HG03045 (cell line): ENCODE data around the gene CELF4.

ENCODE experiments used
- ATAC-seq: cut with Tn5 transposase; IDR thresholded peaks from one replicate; pipeline ENCODE4 v1.9.1; 2021; ENCODE audit warnings: mild to moderate bottlenecking, moderate library complexity; ENCODE audit not compliant: unreplicated experiment

CELF4 gene

DNA sequence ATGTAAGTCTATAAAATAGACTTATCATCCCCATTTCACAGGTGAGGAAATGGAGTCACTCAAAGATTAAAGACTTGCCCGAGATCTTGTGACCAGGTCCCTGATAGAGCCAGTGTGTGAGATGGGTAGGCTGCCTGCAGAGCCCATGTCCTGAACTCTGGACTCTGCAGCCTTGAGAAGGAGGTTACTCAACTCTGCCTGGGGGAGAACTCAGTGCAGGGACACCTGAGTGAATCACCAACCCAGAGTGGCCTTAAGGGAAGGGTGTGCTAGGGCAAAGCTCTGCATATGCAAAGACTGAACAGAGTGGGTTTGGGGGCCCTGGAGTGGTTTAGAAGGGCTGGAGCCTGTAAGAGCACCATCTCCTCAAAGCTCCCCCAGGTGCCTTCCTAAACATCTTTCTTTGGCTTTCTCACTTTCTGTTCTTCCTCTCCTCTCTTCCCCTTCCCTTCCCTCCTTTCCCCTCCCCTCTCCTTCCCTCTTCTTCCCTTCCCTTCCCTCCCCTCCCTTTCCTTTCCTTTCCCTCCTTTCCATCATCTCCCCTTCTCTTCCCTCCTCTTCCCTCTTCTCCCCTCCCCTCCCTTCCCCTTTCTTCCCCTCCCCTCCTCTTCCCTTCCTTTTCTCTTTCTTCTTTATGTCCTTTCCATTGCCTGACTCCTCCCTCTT lies 67.6 kb downstream of the CELF4 start:
- ATAC-seq: no peak

DNA sequence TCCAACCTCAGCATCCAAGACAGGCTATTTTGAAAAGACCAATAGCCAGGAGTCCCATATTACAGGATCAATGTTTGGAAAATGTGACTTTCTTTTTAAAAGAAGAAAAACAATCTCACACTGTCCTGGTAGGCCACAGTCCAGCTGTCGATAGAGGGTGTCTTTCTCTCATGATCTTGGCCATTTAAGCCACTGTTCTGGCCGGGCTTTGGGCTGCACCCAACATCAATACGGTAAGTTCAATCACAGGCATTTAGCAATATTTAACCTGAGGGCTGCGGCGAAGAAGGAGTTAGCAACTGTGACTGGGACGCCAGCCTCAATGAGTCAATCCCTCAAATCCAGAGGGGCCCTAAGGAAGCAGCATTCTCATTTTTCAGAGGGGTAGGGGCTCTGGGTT lies 69.0 kb downstream of the CELF4 start:
- no peak for ATAC-seq

DNA sequence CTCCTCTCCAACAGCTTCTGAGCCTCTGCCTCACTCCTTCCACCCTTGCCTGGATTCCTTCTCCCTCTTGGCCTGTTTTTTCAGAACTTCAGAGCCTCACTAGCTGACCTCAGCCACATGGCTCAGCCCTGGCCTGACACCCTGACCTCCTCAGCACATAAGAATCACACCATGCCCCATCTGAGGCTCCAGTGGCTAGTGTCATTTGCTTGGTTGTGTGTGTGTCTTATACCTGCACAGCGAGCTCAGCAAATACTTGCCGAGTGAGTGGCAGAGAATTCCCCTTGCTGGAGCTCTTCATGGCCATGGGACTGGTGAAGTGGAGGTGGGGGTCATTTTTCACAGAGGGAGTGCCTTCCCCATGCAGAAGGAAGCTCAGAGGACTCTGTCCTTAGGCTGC lies 70.2 kb downstream of the CELF4 start:
- no peak for ATAC-seq

- ATAC-seq: no peak
These were observed 71.2 kb downstream of the CELF4 start for GRCh38 chr18:37494406-37494805.

DNA sequence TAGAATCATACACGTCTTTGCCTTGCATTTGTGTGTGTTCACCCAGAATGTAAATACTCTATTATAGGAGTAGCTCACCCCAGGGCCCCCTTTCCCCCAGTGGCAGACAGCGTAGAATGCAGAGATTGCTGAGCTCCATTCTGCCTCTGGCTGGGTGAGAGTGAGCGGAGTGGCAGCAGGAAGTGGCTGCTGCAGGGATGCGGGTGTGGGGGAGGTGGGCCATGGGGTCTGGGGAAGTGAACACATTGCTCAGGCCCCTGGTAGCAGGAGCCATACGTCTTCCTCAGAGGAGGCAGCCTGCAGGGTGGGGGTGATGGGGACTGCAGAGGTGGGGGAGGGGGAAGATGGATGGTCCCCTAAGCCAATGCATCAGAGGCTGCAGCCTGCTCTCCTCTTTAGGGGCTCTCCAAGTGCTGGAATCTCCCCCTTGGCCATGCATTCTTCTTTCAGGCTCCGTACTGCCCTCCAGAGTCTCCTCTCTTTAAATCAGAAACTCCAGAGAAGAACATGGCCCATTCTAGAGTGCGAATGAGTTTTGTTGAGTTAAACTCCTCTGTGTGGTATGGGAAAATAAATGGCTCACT lies 72.2 kb downstream of the CELF4 start:
- no peak for ATAC-seq

DNA sequence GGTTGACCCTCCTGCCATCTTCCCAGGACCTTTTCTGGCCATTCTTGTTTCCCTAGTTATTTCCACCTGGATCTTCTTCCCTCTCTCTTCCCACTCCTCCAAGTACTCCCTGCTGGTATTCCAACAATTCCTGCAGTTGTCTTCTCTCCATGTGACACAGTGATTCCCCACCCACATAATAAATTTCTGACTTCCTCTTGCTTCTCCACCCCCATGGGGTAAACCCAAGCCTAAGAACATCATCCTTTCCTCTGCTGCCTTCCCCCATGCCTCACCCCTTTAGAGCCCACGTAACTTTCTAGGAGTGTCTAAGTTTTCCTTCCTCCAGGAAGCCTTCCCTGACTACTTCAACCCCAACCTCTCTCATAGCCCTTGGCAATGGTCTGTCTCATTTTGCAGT lies 72.6 kb downstream of the CELF4 start:
- ATAC-seq: no peak

- ATAC-seq: no peak
These were observed 74.1 kb downstream of the CELF4 start for GRCh38 chr18:37491526-37491925.

GRCh38 chr18:37489998-37490397 lies 75.6 kb downstream of the CELF4 start:
- ATAC-seq: no peak

- no peak for ATAC-seq
These were observed 76.6 kb downstream of the CELF4 start for GRCh38 chr18:37489011-37489410.

DNA sequence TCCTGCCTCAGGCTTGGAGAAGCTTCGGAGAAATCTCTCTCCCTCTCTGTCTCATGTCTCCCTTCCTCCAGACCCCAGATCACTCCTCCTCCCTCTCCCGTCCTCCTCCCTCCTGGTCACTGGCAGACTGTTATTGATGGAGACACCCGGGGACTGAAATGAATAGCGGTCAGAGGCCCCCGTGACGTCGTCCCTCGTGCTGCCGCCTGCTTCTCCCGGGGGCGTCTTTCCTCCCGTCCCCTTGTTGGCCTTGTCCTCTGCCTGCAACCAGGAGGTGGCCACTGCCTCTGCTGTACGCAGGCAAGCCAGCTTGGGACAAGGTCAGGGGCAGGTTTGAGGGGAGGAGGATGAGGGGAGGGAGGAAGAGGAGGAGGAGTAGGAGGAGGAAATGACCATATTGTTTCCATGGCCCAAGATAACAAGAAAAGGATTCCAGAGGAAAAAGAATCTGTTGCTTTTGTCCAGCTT lies 78.2 kb downstream of the CELF4 start:
- ATAC-seq: no peak

DNA sequence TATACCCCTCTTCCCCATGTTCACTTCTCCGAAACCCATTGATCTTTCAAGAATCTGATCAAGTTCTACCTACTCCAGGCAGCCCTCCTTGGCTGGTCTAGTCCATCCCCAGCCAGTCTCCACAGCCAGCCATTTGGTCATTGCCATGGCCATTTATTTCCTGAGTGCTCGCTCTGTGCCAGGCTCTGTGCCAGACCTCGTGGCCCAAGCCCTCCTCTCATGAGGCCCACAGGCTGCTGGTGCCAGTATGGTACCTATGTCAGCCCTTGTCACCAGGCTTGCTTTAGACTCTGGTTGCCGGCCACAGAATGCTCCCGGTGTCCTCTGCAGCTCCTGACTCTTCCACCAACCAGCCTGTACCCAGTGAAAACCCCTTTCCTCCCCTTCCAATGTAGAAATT lies 78.8 kb downstream of the CELF4 start:
- ATAC-seq: no peak

DNA sequence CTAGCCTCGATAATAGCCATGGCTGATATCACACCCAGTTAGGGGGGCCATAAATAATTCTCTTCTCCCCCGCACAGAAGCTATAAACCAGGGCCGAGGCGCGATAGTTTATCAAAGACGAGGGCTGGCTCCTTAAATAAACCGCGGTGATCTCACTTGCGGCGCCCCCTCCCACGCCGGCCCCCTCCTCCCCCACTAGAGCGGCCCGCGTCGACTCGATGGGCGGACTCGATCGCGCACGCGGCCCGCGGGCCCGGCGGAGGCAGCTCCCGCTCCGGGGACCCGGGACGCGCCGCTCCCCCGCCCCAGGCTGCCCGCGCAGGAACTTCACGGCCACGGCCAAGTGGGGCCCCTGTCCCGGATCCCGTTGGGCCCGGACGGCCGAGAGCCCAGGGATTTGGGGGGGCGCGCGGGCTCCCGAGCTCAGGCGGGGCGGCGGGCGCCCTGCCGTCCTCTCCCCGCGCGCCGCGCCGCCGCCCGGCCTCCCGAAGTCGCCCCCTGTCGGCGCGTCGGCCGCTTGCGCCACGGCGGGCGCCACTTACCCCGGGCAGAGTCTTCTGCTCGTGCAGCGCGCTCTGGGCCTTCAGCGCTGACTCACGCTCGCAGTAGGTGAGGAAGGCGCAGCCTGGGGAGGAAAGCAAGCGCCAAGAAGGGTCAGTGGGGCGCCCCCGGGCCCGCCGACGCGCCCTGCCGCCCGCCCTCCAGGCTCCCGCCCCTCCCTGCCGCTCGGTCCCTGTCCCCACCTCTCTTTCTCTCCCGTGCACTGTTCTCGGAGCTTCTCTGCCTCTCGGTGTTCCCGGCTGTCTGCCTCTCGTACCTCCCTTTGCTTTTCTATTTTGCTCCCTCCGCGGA lies 80.4 kb downstream of the CELF4 start:
- no peak for ATAC-seq

DNA sequence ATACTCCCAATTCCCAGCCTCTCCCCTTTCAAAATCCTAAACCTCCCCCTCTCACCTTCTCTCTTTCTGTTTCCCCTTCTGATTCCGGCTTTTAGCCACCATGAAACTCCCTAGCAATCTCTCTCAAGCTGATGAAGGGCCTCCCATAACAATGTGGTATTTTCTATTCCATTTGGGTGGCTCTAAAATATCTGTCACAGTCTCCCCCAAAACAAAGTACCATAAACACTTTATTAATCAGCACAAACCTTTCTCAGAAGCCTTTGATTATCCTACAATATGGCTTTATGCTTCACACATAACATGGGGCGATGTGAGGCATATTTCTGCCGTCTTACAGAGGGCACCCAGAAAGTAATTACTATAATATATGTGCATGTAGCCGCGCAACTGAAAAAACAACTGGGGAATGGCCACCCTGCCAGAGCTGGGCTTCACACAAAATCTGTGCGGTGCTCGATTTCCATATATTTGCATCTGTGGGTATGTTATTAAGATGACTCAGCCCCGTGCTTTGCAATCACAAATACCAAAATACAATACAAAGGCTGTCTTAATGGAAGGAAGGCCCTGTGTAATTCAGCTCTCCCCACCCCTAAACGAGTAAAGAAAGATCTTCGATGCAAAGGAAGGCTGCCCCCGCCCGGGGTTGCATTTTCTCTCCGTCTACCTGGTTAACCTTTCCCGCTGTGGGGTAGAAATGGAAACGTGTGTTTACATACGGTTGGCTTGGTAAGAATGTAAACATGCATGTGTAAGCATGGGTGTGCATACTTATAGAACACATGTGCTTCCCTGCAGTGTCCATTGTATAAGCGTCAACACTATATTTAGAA lies 81.4 kb downstream of the CELF4 start:
- ATAC-seq: no peak

DNA sequence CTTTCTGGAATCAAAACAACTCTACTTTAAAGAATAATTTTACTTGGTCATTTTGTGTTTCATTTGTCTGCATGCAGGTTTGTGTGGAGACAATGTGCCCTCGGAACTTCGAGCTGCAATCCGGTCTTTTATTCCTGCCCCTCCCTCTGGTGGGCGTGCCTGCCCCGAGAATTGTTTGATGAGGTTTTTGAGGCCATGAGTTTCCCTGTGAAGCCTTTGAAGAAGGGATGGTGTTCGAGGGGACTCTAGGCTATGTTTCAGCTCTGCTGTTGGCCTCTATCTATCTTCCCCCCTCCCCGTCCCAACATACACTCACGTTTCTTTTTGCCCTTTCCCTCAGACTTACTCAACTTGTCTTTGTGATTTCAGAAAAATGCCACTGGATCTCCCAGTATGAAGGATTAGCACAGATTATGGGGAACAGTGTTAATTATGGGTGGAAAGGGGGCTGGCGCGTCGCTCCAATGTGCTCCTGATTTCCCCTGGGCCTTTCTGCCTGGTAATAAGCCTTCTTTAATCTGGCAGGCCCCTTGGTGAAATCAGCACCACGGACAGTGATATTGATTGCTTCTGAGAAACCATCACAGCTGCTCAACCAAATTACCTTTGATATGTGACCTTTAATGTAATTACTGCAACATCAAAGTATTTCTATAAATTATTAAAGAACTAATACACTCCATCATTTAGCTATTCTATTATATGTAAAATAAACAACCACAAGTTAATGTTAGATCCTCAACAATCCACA lies 82.2 kb downstream of the CELF4 start:
- no peak for ATAC-seq

DNA sequence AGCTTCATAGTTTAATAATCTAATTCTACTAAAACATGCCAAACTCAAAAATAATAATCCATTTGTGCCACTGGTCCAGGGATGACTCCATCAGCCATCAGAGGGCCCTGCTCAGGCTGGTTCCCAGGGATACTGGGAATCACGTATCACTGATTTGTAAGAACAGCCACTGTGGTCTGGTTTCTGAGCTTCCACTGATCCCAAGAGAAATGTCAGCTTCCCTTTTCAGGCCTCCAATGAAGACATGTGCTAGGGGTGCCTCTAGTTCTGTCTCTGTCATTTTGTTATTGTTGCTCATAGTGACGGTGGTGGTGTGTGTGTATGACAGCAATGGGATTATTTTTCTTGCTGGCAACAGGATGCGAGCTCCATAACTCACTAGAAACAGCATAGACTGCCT lies 83.2 kb downstream of the CELF4 start:
- no peak for ATAC-seq

- no peak for ATAC-seq
These were observed 83.6 kb downstream of the CELF4 start for GRCh38 chr18:37482002-37482401.

GRCh38 chr18:37481491-37481890 lies 84.1 kb downstream of the CELF4 start:
- no peak for ATAC-seq

DNA sequence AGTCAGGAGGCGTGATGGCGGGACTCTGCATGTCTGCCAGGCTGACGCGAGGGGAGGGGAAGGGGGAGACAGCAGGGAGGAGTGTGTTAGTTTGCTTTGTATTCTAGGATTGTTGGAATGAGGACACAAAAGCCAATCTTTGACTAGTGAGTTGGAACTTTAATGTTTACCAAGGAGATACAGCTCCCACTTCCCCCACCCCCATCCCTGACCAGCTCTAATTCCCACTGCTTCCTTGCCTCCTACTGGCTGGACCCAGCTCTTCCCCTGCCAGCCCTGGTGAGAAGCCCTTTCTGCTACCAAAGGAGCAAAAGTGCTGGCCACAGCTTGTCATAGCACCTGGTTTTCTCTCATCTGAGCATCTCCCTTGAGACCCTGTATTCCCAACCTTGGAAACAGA lies 84.5 kb downstream of the CELF4 start:
- no peak for ATAC-seq

DNA sequence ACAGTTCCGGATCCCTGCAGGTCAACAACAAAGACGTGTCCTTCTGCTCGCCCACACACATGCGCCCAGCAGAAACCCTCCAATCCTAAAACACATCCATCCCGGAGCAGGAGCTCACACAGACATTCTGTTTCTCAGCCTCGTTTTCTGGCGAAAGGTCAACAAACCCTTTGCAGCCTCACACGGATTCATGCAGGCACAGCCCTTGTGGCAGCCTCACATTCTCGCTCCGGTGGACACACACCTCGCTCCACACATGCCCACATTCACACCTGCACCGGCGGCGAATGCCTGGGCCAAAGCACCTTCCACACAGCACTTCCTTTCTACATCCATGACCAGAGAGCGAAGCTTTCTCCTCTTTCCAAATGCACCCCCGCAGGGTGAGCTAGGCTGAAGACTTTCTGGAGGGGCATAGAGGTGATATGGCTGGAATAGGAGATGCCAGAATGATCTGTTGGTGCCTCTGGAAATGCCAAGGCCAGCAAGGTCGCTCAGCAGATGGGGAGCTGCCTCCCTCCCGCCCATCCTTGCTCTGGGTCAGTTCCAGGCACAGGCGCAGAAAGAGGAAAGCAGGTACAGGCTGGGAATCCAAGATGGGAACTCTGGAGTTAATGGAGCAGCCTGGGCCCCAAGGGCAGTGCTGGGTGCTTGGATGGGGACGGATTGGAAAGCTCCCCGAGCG lies 88.8 kb downstream of the CELF4 start:
- ATAC-seq: no peak

- no peak for ATAC-seq
These were observed 89.4 kb downstream of the CELF4 start for GRCh38 chr18:37476182-37476581.
